ENCODE results near the gene NHLH1. TPM values are rescaled to one million over a fixed set of nuclear protein-coding genes. Genes with fewer than 3 reads are reported as not detected.

The NHLH1 gene
- total and polyA plus RNA-seq, 2 donors (not counting 1 experiment from before 2014, with no cell fraction given), result 0.27 to 0.39 TPM

DNA sequence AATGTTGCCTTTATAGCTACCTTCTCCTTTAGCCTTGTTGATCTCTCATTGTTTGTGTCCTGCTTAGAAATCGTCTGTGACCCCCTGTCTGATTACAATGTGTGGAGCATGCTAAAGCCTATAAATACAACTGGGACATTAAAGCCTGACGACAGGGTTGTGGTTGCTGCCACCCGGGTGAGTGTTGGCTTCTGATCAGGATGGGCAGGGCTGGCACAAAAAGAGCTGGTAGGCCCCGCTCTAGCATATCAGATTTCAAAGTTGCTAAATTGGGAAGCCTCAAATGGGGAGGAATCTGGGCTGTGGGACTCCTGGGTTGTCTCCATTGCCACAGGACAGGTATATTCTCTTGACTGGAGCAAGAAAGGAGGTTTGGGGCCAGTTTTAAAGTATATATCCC, 15.2 kb upstream of the NHLH1 start:
- CTCF ChIA-PET, result interaction anchor here (1.0 to 5.8 kb wide), 3 partner anchors 25 to 258 kb away, joined by 3 to 79 read pairs (median 4); no protein-coding TSS in a partner anchor
- POLR2A ChIA-PET, result no interaction called here

DNA sequence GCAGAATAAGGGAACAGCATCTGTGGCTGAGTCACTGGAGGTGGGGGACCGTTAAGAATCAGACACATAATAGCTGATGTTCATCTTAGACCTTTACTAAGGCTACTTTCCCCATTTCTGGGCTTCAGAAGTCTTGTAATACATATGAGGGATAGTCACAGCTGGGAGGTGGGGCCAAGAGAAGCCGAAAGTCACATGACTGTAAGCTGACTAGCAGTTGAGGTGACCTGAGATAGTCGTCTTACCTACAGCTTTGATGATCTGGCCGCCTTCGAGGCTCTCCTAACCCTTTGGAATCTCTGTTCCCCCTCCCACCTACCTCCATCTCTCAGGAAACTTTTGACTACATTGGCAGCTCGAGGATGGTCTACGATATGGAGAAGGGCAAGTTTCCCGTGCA, 14.3 kb upstream of the NHLH1 start:
- 85% methylated on average over 4 of the region's 8 CpGs for WGBS (ENCODE audit: insufficient coverage)
- no peak for ATAC-seq (ENCODE audit: low read depth)
- Histone ChIP-seq H3K27me3 (replicated peaks in 1 of 4; ENCODE audit: control extremely low read depth in 1 of 4, control insufficient read depth in 3 of 4, insufficient read depth in 4 of 4, low read length in 3 of 4) (no peaks in the 10 kb centered on the region), H2AFZ (ENCODE audit: insufficient read depth, low read depth, low read length, poor library complexity, severe bottlenecking) (no peak overlapping the region), H3K36me3 (replicated peaks in 1 of 2; ENCODE audit: control extremely low read depth in 1 of 2, control insufficient read depth in 1 of 2, extremely low read depth in 1 of 2, insufficient read depth in 2 of 2, low read length in 1 of 2) (peaks cover 8 to 90% of the 10 kb centered on the region in 2 experiments), H3K9me3 (ENCODE audit: control extremely low read depth in 1 of 3, control insufficient read depth in 2 of 3, insufficient read depth in 1 of 3, low read length in 2 of 3) (no peaks in the 10 kb centered on the region), H4K20me1 (ENCODE audit: control insufficient read depth, insufficient read depth, low read length, poor library complexity, severe bottlenecking) (peaks cover 6% of the 10 kb centered on the region), H3K4me1 (ENCODE audit: control insufficient read depth in 2 of 2, insufficient read depth in 2 of 2, low read length in 2 of 2) (peaks cover 4% of the 10 kb centered on the region in 2 donors), H3K4me3 (ENCODE audit: control extremely low read depth in 1 of 5, extremely low read depth in 1 of 5, insufficient read depth in 1 of 5, low read depth in 2 of 5, low read length in 4 of 5) (no peak overlapping the region), H3K4me2 (replicated peaks; ENCODE audit: low read depth, low read length, poor library complexity, severe bottlenecking) (no peak overlapping the region), H3K79me2 (ENCODE audit: control insufficient read depth, insufficient read depth, low read length) (peaks cover 19% of the 10 kb centered on the region), H3K27ac (ENCODE audit: low read length in 2 of 2) (no peak overlapping the region), H3K9ac (ENCODE audit: low read length) (no peak overlapping the region)
- no peak for DNase-seq
- no peak overlapping the region for H3K4me3 Mint-ChIP-seq
- ChIA-PET POLR2A (no interaction called here), CTCF (interaction anchor here (0.8 to 5.8 kb wide), 6 partner anchors 13 to 258 kb away, joined by 3 to 79 read pairs (median 5); no protein-coding TSS in a partner anchor)
- H3K27ac Mint-ChIP-seq, result no peak overlapping the region
- H3K9me3 Mint-ChIP-seq (ENCODE audit: insufficient read depth), result no peaks in the 10 kb centered on the region
- H3K4me1 Mint-ChIP-seq, result peaks cover 6% of the 10 kb centered on the region
- H3K27me3 Mint-ChIP-seq, result no peaks in the 10 kb centered on the region
- intact Hi-C loops (cut with micrococcal nuclease), result no loop called here
- TF ChIP-seq, protein P1, sequence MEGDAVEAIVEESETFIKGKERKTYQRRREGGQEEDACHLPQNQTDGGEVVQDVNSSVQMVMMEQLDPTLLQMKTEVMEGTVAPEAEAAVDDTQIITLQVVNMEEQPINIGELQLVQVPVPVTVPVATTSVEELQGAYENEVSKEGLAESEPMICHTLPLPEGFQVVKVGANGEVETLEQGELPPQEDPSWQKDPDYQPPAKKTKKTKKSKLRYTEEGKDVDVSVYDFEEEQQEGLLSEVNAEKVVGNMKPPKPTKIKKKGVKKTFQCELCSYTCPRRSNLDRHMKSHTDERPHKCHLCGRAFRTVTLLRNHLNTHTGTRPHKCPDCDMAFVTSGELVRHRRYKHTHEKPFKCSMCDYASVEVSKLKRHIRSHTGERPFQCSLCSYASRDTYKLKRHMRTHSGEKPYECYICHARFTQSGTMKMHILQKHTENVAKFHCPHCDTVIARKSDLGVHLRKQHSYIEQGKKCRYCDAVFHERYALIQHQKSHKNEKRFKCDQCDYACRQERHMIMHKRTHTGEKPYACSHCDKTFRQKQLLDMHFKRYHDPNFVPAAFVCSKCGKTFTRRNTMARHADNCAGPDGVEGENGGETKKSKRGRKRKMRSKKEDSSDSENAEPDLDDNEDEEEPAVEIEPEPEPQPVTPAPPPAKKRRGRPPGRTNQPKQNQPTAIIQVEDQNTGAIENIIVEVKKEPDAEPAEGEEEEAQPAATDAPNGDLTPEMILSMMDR (IDR thresholded peaks at IDR 0.05), result no peak
- no peak for TF ChIP-seq EZH2 (IDR thresholded peaks at IDR 0.05; ENCODE audit: borderline replicate concordance, insufficient read depth, low read depth, low read length, poor library complexity, severe bottlenecking)

More for the DNA sequence above, 15.2 kb upstream of the NHLH1 start:
- no peak overlapping the region for H3K9ac ChIP-seq (ENCODE audit: low read length)
- Mint-ChIP-seq H3K9me3 (ENCODE audit: insufficient read depth) (no peaks in the 10 kb centered on the region), H3K4me1 (peaks cover 16% of the 10 kb centered on the region), H3K4me3 (no peak overlapping the region), H3K27me3 (no peaks in the 10 kb centered on the region), H3K27ac (no peak overlapping the region)
- peaks cover 24% of the 10 kb centered on the region for H3K79me2 ChIP-seq (ENCODE audit: control insufficient read depth, insufficient read depth, low read length)
- H3K4me1 ChIP-seq (ENCODE audit: control insufficient read depth in 2 of 2, insufficient read depth in 2 of 2, low read length in 2 of 2), result peaks cover 13% of the 10 kb centered on the region in 2 donors
- intact Hi-C loops (cut with micrococcal nuclease), result no loop called here
- no peak overlapping the region for H3K4me2 ChIP-seq (replicated peaks; ENCODE audit: low read depth, low read length, poor library complexity, severe bottlenecking)
- no peak overlapping the region for H3K27ac ChIP-seq (ENCODE audit: low read length in 2 of 2)
- ATAC-seq (ENCODE audit: low read depth) (no peak), DNase-seq (no peak)
- peaks cover 8 to 87% of the 10 kb centered on the region in 2 experiments for H3K36me3 ChIP-seq (replicated peaks in 1 of 2; ENCODE audit: control extremely low read depth in 1 of 2, control insufficient read depth in 1 of 2, extremely low read depth in 1 of 2, insufficient read depth in 2 of 2, low read length in 1 of 2)
- TF ChIP-seq, protein P1 (IDR thresholded peaks at IDR 0.05), result no peak
- no peak for TF ChIP-seq EZH2 (IDR thresholded peaks at IDR 0.05; ENCODE audit: borderline replicate concordance, insufficient read depth, low read depth, low read length, poor library complexity, severe bottlenecking)
- no peak overlapping the region for H3K4me3 ChIP-seq (ENCODE audit: control extremely low read depth in 1 of 5, extremely low read depth in 1 of 5, insufficient read depth in 1 of 5, low read depth in 2 of 5, low read length in 4 of 5)
- peaks cover 6% of the 10 kb centered on the region for H4K20me1 ChIP-seq (ENCODE audit: control insufficient read depth, insufficient read depth, low read length, poor library complexity, severe bottlenecking)
- H3K27me3 ChIP-seq (replicated peaks in 1 of 4; ENCODE audit: control extremely low read depth in 1 of 4, control insufficient read depth in 3 of 4, insufficient read depth in 4 of 4, low read length in 3 of 4), result no peaks in the 10 kb centered on the region
- WGBS (ENCODE audit: insufficient coverage), result 91% methylated on average over 4 of the region's 4 CpGs
- H3K9me3 ChIP-seq (ENCODE audit: control extremely low read depth in 1 of 3, control insufficient read depth in 2 of 3, insufficient read depth in 1 of 3, low read length in 2 of 3), result no peaks in the 10 kb centered on the region
- H2AFZ ChIP-seq (ENCODE audit: insufficient read depth, low read depth, low read length, poor library complexity, severe bottlenecking), result no peak overlapping the region

Data from B cell (primary cell).